ENCODE measurements around the gene SMCO4. TPM values are rescaled to one million over a fixed set of nuclear protein-coding genes. Genes with fewer than 3 reads are reported as not detected.

Gene SMCO4
- total and polyA plus RNA-seq, 2 experiments from 2014 or later, result 42.2 to 49.0 TPM

- Histone ChIP-seq H3K79me2 (replicated peaks; ENCODE audit: insufficient read depth) (no peaks in the 10 kb centered on the region), H3K4me3 (no peak overlapping the region), H3K27me3 (ENCODE audit: insufficient read depth) (no peaks in the 10 kb centered on the region), H3F3A (replicated peaks; ENCODE audit: low read depth) (no peaks in the 10 kb centered on the region), H2AFZ (no peak overlapping the region), H3K4me1 (ENCODE audit: insufficient read depth) (no peaks in the 10 kb centered on the region), H3K9me2 (ENCODE audit: insufficient read depth) (no peaks in the 10 kb centered on the region), H3K27ac (ENCODE audit: low read depth) (no peak overlapping the region), H4K20me1 (replicated peaks; ENCODE audit: insufficient read depth) (no peaks in the 10 kb centered on the region), H3K4me2 (no peak overlapping the region), H3K36me3 (ENCODE audit: insufficient read depth) (no peaks in the 10 kb centered on the region)
- Mint-ChIP-seq H3K9me3 (peaks cover 5% of the 10 kb centered on the region; the same call in 2 of the 3 replicates), H3K27me3 (ENCODE audit: insufficient read depth, low read depth, poor library complexity) (peaks cover 1% of the 10 kb centered on the region), H3K27ac (no peak overlapping the region), H3K4me3 (no peak overlapping the region), H3K36me3 (ENCODE audit: low read depth) (no peaks in the 10 kb centered on the region; the same call in 2 of the 3 replicates), H3K4me1 (no peaks in the 10 kb centered on the region)
- TF ChIP-seq REST (IDR thresholded peaks at IDR 0.05; ENCODE audit: unreplicated experiment) (no peak), POLR2AphosphoS5 (IDR thresholded peaks at IDR 0.05; ENCODE audit: low read depth) (no peak), CTCF (conservative IDR thresholded peaks at IDR 0.05; ENCODE audit: low read depth in 2 of 2) (no peak), ZNF114 (CRISPR knock-in tag; IDR thresholded peaks at IDR 0.05) (no peak), JUNB (IDR thresholded peaks at IDR 0.05; ENCODE audit: unreplicated experiment) (no peak), STAT1 (IDR thresholded peaks at IDR 0.05; ENCODE audit: unreplicated experiment) (no peak), ZNF462 (CRISPR knock-in tag; IDR thresholded peaks at IDR 0.05) (no peak), EZH2 (IDR thresholded peaks at IDR 0.05; ENCODE audit: low read depth, unreplicated experiment) (no peak), ZNF331 (CRISPR knock-in tag; IDR thresholded peaks at IDR 0.05; ENCODE audit: low read depth) (no peak), CREB1 (CRISPR knock-in tag; IDR thresholded peaks at IDR 0.05; ENCODE audit: low read depth) (no peak), EZH2phosphoT487 (IDR thresholded peaks at IDR 0.05; ENCODE audit: unreplicated experiment) (no peak), NANOG (IDR thresholded peaks at IDR 0.05; ENCODE audit: borderline replicate concordance) (no peak)
- TF ChIP-seq, protein P1, sequence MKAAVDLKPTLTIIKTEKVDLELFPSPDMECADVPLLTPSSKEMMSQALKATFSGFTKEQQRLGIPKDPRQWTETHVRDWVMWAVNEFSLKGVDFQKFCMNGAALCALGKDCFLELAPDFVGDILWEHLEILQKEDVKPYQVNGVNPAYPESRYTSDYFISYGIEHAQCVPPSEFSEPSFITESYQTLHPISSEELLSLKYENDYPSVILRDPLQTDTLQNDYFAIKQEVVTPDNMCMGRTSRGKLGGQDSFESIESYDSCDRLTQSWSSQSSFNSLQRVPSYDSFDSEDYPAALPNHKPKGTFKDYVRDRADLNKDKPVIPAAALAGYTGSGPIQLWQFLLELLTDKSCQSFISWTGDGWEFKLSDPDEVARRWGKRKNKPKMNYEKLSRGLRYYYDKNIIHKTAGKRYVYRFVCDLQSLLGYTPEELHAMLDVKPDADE (IDR thresholded peaks at IDR 0.05), result no peak
- DNase-seq (ENCODE audit: low spot score) (no peak), ATAC-seq (no peak)
Observed at GRCh38 chr11:93458286-93458685, 84.9 kb downstream of the SMCO4 start.

Measured in GM23338 (cell line).